GM19193 (cell line): ENCODE data around the gene KIR3DL2.
"Not testable (repeated sequence)": the region's sequence is repeated elsewhere in the genome, so short reads cannot be mapped to it uniquely, and the experiment has no call there.

Experiments used
- POLR2A ChIP-seq: IDR thresholded peaks from 4 replicates; pipeline ENCODE4 v1.6.1; 2011; ENCODE audit not compliant: insufficient read depth, insufficient read length; ENCODE audit errors: extremely low read depth

Gene KIR3DL2

DNA sequence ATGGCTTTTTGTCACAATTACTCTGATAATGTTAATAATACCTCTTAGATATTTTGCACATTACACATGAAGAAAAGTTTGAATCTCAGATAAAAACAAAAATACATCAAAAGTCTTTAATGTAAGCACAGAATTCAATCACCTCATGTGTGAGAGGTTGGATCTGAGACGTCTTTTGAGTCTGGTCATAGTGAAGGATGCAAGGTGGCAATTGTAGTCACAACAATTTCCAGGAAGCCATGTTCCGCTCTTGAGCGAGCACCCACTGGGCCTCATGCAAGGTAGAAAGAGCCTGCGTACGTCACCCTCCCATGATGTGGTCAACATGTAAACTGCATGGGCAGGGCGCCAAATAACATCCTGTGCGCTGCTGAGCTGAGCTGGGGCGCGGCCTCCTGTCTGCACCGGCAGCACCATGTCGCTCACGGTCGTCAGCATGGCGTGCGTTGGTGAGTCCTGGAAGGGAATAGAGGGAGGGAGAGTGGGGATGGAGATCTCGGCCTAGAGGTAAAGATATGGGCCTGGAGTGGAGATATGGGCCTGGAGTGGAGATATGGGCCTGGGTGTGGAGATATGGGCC, at the start of gene KIR3DL2:
Gene KIR3DL2, plus strand, starts transcription at position 383 of the 580 bp plus-strand sequence. Its CDS starts 33 bp downstream, at position 416.
- TF ChIP-seq POLR2A: not testable (repeated sequence)

DNA sequence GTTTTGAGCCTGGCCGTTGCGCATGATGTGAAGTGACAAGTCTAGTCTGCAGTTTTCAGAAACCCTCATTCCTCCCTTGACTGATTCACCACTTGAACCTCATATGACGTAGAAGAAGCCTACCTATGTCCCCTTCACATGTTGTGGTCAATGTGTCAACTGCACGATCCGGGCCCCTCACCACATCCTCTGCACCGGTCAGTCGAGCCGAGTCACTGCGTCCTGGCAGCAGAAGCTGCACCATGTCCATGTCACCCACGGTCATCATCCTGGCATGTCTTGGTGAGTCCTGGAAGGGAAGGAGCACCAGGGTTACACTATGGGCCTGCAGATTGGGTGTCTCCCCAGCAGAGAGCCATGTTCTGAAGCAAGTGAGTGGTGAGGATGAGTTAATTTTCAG, 46.8 kb upstream of the KIR3DL2 start, which contains the start of gene KIR2DL4:
Gene KIR2DL4, plus strand, starts transcription at position 201 of the 400 bp plus-strand sequence. Its CDS starts 42 bp downstream, at position 243.
- no peak for TF ChIP-seq POLR2A

GRCh38 chr19:54804101-54804500, 46.1 kb upstream of the KIR3DL2 start:
- no peak for TF ChIP-seq POLR2A

- TF ChIP-seq POLR2A: no peak
These were observed 45.7 kb upstream of the KIR3DL2 start for GRCh38 chr19:54804571-54804970.

GRCh38 chr19:54805665-54806515, 44.4 kb upstream of the KIR3DL2 start:
- TF ChIP-seq POLR2A: no peak

GRCh38 chr19:54806516-54806838, 43.8 kb upstream of the KIR3DL2 start:
- TF ChIP-seq POLR2A: no peak

- TF ChIP-seq POLR2A: not testable (repeated sequence)
These were observed 34.0 kb upstream of the KIR3DL2 start, which contains the start of gene KIR3DL1 for GRCh38 chr19:54816251-54816650. Gene KIR3DL1 (plus strand): TSS chr19:54816468.

DNA sequence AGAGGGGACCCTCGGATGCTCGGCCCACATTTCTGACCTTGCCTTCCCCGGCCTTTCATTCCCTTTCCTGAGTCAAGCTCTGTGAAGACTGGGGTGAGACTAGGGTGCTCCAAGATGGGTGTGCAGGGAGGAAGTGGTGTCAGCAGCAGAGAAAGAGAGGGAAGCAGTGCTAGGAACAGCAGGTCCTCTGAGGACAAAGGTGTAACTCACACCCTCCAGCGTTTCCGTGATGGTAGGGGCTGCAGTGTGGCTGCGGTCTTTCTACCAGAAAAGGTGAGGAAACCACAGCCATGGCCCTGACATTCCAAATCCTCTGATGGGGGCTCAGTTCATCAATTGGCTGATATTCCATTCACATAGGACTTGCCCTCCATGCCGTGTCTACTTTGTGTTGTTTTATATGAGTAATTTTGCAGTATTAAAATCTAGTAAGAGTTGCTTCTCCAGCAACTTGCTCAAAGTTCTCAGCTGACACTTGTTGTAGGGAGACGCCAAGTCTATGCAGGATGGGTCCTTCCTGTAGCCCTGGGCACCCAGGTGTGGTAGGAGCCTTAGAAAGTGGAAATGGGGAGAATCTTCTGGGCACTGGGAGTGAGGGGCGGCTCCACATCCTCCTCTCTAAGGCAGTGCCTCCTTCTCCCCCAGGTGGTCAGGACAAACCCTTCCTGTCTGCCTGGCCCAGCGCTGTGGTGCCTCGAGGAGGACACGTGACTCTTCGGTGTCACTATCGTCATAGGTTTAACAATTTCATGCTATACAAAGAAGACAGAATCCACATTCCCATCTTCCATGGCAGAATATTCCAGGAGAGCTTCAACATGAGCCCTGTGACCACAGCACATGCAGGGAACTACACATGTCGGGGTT, 32.3 kb upstream of the KIR3DL2 start:
- no peak for TF ChIP-seq POLR2A

- TF ChIP-seq POLR2A: not testable (repeated sequence)
These were observed 17.7 kb upstream of the KIR3DL2 start, which contains the start of gene KIR2DS4 for GRCh38 chr19:54832496-54832895. Gene KIR2DS4 (plus strand): TSS chr19:54832676.

- no peak for TF ChIP-seq POLR2A
These were observed 687 bp downstream of the KIR3DL2 start for GRCh38 chr19:54850930-54851329.

- TF ChIP-seq POLR2A: no peak
These were observed 1.1 kb downstream of the KIR3DL2 start for GRCh38 chr19:54851353-54851752.

- no peak for TF ChIP-seq POLR2A
These were observed 21.5 kb downstream of the KIR3DL2 start for GRCh38 chr19:54871696-54872095.

- TF ChIP-seq POLR2A: no peak
These were observed 23.7 kb downstream of the KIR3DL2 start, which contains the start of gene FCAR for GRCh38 chr19:54873990-54874389. Gene FCAR (plus strand): TSS chr19:54874235. CDS start chr19:54874290, 55 bp downstream.

GRCh38 chr19:54875506-54875905, 25.3 kb downstream of the KIR3DL2 start:
- no peak for TF ChIP-seq POLR2A

GRCh38 chr19:54877471-54877870, 27.2 kb downstream of the KIR3DL2 start:
- TF ChIP-seq POLR2A: no peak
